Mammary epithelial cell (primary cell): ENCODE measurements around the gene DNAJB6.

ENCODE experiments used
- EZH2 ChIP-seq: IDR thresholded peaks from 2 replicates; pipeline ENCODE4 v1.6.1; 2012; ENCODE audit warnings: low read length, inconsistent platforms, borderline replicate concordance
- TF ChIP-seq, protein P1 (sequence below), 2 donors: IDR thresholded peaks in 1 of 2; conservative IDR thresholded peaks in 1 of 2; 2 replicates each; pipeline ENCODE4 v1.5.1; 2011 to 2012; ENCODE audit warnings: inconsistent platforms in 2 of 2, low read length in 2 of 2, mild to moderate bottlenecking in 2 of 2, control low read depth in 1 of 2, low read depth in 1 of 2; ENCODE audit not compliant: insufficient read depth in 1 of 2; ENCODE audit errors: extremely low read depth in 1 of 2

DNA sequence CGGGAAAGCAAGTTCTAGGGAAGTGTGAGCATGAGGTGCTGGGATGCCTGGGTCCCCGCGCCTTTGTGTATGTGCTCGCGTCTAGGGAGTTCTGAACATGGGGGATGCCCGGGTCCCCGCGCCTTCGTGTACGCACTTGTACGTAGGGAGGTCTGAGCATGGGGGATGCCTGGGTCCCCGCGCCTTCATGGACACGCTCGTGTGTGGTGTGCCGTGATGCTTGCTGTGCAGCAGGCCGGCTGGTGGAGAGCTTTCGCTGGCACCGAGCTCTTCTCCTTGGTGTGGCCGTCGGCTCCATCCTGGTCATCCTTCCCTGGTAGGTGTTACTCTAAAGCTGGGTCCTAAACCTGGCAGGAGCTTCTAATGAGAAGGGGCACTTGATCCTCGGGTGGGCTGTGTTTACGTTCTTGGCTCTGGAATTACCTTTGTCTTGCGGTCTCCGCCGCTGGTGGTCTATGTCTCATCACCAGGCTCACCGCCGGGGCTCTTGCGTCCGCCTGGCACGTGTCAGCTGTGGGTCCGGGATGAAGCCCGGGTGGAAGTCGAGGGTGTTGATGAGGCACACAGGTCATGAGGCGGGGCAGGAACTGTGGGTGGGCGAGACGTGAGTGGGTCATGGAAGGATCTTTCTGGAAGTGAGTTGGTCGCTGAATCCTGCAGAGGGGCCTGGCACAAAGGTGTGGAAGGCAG, 63.5 kb downstream of the DNAJB6 start:
- TF ChIP-seq, protein P1, sequence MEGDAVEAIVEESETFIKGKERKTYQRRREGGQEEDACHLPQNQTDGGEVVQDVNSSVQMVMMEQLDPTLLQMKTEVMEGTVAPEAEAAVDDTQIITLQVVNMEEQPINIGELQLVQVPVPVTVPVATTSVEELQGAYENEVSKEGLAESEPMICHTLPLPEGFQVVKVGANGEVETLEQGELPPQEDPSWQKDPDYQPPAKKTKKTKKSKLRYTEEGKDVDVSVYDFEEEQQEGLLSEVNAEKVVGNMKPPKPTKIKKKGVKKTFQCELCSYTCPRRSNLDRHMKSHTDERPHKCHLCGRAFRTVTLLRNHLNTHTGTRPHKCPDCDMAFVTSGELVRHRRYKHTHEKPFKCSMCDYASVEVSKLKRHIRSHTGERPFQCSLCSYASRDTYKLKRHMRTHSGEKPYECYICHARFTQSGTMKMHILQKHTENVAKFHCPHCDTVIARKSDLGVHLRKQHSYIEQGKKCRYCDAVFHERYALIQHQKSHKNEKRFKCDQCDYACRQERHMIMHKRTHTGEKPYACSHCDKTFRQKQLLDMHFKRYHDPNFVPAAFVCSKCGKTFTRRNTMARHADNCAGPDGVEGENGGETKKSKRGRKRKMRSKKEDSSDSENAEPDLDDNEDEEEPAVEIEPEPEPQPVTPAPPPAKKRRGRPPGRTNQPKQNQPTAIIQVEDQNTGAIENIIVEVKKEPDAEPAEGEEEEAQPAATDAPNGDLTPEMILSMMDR (conservative IDR thresholded peaks at IDR 0.05 in 1 of 2, IDR thresholded peaks at IDR 0.05 in 1 of 2; ENCODE audit: extremely low read depth in 1 of 2, insufficient read depth in 1 of 2, low read depth in 1 of 2, low read length in 2 of 2), result no peak
- TF ChIP-seq EZH2, result no peak
